ENCODE data around the gene LCT.
"Not testable (repeated sequence)": the region's sequence is repeated elsewhere in the genome, so short reads cannot be mapped to it uniquely, and the experiment has no call there.

LCT gene

DNA sequence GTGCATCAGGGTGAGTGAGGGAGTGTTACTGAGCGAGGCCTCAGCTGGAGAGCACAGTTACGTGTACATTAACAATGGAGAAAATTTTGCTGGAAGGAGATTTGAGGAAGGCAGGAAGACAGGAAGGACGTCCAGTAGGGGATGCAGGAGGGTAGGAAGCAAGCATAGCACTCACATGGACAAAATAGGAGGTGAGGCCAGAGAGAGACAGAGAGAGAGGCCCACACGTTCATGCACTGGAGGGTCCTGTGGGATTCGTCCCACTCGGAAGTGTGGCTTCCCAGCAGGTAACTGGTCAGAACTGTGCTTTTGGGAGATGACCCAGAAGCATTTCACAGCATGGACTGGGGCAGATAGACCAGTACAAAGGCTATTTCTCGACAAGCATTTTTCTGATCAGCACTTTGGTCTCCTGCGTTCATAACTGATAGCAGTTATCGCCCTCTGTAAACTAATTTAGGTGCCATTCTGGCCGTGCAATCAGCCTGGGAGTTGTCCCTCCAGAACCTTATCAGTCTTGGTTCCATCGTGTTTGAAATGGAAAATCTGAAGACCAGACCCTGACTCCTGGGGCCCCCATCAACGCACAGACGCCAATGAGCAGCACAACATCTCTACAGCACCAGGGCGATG is 5.7 kb downstream of the LCT start:
- DNase-seq (ENCODE audit: low read depth, low spot score) = no peak

DNA sequence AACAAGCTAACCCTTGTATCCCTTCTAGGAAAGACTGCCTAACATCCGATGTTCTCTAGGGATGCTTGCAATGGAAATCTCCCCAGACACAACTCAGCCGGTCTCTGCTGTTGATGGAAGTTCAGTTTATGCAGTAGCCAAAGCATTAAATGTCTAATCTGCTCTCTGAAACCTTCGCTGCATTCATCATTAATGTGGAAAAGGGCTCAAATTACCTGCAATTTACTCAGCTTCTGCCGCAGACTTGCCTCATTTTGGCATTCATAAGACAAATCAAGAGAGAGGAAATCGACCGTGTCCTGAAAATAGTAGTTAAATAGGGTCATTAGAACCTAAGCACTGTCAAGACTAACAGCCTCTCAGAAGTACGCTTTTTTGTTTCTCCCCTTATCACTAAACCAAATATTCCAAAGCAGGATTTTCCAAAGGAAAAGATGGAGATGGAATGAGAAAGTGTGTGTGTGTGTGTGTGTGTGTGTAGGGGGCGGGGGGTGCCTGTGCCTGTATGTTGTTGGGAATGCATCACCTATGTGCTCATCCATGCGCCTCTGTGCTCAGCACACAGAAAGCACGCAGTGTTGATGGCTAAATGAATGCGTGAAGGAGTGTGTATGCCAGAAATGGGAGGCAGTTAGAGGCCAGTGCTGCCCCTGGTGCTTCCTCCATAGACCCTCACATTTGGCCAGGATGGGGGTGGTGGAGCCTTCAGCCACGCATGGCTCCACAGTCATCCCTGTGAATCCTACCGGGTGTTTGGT is 7.4 kb downstream of the LCT start:
- DNase-seq (ENCODE audit: low read depth, low spot score) = peak; percentile 11

DNA sequence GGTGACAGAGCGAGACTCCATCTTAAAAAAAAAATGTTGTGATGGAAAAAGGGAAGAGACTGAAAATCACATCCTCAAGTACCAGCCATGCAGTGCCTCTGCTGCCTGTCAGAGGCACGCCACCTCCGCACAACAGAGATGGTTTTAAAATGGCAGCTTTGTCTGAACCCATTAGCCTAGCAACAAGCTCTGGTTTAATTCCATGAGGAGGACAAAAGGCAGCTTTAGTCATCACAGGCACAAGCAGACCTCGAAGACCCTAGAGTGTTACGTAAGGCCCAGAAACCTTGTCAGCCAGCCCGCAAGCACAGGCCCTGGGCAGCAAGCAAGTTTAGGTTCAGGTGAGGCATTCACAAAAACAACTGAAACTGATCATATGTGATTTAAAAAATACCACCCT is 10.4 kb downstream of the LCT start:
- no peak for DNase-seq (ENCODE audit: low read depth, low spot score)

DNA sequence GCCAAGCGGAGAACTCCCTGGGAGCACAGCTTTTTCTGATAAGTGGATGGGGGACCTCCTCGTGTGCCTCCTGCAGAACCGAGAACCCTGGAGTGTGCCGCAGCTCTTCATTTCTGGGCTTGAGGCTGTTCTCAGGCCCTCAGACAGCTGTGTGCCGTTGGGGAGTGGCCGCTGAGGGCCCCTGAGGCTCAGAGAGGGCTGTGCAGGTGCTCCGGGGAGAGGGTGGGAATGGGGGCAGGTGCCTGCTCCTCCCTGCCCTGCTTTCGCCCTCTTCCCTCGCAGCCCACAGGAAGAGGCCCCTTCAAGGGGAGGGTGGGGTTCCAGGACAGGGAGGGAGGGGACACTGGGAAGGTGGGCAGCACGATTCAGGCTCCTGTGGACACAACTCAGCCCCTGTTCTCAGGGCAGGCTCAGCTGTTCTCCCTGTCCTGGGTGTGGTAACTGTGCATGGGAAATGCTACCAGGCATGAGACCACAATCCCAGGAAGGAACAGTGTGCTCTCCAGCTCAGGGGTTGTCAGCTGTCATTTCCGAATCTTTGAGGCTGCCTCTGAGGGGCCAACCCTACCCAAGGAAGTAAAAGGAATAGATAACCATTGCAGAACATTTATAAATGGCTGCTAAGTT is 11.3 kb downstream of the LCT start:
- no peak for DNase-seq (ENCODE audit: low read depth, low spot score)

DNA sequence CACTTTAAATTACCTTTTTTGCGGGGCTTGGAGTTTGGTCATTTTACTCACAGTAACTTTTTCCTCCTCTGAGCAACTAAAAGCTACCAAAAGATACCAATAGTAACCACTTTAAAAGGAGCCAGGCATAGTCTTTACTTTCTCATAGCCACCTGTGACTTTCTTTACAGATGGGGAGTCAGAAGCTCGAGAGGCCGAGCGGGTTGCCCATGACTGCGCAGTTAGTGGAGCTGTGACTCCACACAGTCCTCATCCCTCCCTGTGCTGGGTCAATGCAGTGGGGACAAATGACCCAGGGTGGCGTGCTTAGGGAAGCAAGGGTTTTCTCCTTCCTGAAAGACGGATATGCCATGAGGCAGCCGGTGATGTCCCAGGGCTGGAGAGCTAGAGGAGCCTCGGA is 11.9 kb downstream of the LCT start:
- no peak for DNase-seq (ENCODE audit: low read depth, low spot score)

DNA sequence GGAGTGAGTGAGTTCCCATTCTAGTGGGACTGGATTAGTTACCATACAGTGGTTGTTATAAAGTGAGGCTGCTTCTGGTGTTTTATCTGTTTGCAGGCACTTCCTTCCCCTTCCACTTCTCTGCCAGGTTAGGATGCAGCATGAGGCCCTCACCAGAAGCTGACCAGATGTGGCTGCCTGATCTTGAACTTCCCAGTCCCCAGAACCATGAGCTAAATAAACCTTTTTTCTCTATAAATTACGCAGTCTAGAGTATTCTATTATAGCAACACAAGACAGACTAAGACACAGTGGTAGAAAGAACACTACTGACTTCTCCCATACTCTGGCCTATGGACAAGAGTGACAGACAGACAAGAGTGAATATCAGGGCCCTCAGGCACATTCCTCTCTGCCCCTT is 14.1 kb downstream of the LCT start:
- DNase-seq (ENCODE audit: low read depth, low spot score) = no peak

DNA sequence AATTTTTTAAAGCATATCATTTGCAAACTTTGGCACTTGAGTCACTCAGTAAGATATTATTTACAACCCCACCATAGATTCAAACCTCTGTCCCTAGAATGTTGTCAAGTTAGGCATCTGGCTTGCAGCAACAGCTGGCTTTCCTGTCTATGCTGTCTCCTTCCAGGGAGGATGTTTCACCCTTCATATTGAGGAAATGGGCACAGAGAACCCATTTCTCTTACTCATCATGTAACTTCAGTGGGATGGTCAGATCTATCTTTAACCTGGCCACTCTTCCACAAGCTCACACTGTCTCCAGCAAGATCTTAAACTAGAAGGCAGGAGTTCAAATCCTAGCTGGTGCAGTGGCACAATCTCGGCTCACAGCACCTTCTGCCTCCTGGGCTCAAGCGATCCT is 15.8 kb downstream of the LCT start:
- DNase-seq (ENCODE audit: low read depth, low spot score) = no peak

DNA sequence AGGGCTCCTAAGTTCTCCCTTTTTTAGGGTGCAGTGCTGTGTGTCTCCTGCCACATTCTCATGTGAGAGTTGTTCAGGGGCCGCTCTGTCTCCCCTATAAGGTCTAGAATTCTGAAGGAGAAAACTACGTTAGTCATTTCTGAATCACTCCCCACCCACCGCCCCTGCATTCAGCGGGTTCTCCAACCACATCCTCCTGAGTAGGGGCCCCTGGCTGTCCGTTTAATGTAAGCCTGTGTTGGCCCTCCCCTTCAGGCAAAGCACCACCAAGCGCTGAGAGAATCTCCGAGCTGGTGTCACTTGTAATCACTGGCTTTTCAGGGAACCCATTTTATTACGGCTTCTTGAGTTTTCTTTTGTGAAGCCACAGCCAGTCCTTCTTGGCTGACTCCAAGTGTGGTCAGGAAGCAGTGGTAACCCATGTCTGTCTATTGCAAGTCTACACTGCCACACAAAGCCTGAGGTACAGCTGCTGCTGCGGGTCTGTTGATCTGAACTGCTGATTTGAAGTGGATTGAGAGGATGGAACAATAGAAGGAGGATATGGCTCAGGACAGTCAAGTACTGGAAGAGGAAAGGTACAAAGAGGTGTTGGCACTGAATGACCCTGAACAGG is 16.9 kb downstream of the LCT start:
- peak; percentile 67 for DNase-seq (ENCODE audit: low read depth, low spot score)

DNA sequence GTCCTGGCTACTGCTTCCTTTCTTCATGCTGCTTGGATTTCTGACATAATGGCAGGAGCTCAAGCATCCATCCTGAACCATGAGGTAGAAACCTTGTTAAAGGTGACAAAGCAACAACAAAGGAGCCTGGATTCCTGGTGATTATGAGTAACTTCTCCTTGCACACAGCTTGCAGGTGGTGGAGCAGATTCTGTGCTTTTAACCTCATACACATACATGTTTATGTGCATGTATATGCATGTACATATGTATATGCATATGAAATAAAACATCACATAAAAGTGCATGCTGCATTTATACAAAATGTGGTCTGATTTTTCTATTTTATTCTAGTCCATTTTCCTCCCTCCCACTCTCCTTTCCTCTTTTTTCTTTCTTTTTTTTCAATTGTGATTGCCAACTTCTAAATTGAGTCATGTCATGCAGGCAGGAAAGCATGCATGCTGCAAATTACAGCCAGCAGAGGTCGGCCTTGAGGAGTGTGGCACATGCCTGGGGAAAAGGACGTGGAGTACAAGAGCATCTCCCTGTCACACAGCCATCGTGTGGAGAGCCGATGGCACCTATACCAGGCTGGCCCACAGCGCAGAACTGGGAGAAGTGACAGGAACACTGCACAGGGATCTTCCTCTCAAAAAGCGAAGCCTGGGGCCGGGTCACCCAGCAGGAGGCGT is 17.9 kb downstream of the LCT start:
- DNase-seq (ENCODE audit: low read depth, low spot score) = peak; percentile 49

DNA sequence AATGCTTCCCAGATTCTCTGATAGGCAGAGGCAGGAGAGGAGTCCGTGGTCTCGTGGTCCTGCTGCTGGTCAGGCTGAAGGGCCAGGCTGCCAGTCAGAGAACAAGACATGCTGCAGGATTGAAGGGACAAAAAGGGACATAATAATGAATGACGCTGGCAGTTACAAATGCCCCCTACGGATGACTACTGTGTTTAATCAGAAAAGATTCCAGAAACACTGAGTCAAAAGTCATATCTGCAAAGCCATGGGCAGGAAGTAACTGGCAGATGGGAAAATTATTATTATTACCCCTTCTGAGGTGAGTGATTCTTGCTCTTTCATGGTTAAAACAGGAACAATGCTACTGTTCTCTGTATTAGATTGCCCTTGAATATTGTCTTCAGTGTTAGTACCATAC is 19.0 kb downstream of the LCT start:
- DNase-seq (ENCODE audit: low read depth, low spot score) = peak; percentile 20

DNA sequence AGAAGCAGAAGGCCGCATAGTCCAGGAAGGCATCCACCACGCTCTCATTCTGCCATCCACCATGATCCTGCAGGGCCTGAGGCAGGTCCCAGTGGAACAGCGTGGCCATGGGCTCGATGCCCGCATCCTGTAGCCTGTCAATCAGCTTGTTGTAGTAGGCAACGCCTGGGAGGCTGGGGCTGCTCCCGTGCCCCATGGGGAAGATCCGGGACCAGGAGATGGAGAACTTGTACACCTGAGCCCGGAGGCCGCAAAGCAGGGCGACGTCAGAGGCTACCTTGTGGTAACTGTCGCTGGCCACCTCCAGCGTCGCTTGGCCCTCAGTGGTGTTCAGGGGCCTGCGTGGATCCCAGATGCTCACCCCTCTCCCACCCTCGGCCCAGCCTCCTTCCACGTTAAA is 19.5 kb downstream of the LCT start:
- no peak for DNase-seq (ENCODE audit: low read depth, low spot score)

DNA sequence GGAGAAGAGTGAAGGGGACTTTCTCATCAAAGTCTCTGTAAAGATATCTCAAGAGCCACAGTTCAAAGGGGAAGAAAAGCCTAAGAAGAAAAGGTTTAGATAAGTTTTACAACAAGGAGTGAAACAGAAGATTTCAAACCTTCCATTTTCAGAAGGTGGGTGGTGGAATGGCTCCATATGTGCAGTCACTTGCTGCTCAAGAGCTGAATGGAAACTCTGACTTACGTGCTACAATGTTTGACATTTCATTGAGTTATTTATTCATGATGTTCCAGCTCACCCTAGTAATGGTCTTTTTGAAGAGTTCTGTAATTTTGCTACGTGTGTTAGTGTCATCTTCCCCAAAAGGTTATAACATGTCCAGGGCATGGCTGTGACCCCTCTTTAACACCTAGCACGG is 21.7 kb downstream of the LCT start:
- no peak for DNase-seq (ENCODE audit: low read depth, low spot score)

DNA sequence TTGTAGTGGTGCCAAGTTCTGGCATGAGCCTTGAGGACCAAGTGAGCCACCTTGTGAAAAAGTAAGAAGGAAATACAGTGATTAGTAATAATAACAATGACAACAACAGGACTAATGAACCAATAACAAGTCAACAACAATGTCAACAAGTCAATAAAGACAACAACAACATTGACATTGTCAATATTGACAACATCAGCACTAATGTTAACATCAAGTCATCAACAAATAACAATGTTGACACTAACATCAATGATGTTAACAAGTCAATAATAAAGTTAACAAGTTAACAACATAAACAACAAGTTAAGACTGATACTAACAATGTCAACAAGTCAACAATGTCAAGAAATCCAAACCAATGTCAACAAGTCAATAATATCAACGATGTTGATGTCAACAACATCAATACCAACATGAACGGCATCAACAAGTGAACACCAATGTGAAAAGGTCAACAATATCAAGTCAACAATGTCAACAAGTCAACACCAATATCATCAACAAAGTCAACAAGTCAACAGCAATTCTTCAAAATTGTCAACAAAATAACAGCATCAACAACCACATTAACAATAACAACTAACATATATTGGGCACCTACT is 24.0 kb downstream of the LCT start:
- no peak for DNase-seq (ENCODE audit: low read depth, low spot score)

DNA sequence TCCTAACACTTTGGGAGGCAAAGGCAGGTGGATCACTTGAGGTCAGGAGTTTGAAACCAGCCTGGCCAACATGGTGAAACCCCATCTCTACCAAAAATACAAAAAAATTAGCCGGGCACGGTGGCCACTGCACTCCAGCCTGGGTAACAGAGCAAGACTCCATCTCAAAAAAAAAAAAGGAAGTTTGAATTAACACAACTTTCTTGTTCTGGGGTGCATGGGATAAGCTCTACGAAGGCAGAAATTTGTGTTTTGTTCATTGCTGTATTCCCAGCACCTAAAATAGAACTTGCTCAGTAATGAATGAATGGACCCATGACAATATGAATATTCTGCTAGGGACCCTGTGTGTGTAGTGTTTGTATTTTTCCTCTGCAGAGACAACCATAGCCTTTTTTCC is 29.1 kb downstream of the LCT start:
- DNase-seq (ENCODE audit: low read depth, low spot score) = not testable (repeated sequence)

DNA sequence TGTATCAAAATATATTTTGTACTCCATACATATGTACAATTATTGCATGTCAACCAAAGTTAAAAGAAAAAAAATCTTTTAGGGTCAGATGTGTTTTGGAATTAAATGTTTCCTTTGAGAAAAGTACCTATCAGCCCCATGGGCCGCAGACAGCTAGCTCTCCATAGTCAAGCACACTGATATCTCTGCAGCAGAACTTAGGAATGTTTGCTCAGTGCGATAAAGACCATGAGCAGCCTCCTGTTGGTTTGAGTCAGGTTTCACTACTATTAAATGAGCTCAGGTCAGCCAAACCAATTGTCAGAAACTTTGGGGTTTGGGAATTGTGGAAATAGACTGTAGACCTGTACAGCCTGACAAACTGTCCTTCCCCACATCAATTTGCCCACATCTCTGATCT is 33.7 kb downstream of the LCT start:
- DNase-seq (ENCODE audit: low read depth, low spot score) = no peak

DNA sequence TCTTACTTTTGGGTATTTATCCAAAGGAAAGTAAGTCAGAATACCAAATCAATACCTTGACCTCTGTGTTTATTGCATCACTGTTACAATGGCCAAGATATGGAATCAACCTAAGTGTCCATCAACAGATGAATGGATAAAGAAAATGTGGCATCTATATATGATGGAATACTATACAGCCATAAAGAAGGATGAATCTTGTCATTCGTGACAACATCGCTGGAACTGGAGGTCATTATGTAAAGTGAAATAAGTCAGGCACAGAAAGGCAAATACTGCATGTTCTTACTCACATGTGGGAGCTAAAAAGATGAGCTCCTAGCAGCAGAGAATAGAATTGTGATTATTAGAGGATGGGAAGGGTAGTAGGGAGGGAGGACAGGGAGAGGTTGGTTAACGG is 34.6 kb downstream of the LCT start:
- no peak for DNase-seq (ENCODE audit: low read depth, low spot score)

DNA sequence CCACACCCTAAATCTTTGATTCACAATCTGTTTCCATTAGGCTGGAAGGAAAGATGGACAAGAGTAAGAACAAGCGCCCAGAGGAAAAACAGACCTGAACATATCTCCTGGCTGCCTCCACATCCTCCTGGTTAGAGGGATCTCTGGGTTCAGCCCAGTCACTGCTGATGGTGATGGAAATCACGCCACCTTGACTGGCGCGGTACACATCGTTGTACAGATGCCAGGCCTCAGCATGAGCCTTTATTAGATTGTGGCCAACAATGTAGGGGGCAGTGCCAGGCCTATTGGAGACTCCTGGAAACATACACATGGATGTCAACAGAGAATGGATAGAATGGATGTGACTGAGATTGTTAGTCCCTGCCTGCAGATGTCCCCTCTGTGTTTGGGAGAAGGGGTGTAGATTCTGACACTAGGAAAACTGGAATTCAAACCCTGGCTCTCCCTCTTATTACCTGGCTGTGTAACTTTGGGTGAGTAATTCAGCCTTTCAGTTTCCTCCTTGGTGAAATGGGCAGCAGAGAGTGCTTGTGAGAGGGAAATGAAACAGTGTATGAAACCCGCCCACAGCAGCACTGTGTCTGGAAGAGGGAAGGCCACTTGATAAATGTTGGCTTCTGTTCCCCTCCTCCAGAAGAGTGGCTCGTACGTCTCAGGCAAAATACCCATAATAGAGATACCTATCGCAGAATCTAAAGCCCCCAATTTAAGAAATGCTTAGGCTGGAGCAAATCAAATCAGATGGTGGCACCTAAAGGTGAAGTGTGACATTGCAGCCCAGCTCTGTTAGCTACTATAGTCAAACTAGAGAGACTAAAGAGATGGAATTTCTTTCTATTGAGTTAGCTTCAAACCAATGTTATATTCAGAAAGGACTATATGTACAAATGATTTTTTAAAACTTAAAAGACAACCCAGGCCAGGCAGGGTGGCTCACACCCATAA is 36.2 kb downstream of the LCT start:
- no peak for DNase-seq (ENCODE audit: low read depth, low spot score)

DNA sequence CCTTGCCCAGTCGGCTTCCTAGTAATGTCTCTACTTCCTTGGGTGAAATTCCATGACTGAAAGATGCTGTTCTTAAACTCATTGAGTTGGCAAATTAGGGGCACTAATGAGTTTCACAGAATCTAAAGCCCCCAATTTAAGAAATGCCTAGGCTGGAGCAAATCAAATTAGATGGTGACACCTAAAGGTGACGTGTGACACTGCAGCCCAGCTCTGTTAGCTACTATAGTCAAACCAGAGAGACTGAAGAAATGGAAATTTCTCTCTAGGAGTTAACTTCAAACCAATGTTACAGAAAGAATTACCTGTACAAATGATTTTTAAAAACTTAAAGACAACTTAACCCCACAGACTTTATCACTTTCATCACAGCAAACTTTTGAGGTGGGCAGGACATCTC is 37.2 kb downstream of the LCT start:
- DNase-seq (ENCODE audit: low read depth, low spot score) = no peak

DNA sequence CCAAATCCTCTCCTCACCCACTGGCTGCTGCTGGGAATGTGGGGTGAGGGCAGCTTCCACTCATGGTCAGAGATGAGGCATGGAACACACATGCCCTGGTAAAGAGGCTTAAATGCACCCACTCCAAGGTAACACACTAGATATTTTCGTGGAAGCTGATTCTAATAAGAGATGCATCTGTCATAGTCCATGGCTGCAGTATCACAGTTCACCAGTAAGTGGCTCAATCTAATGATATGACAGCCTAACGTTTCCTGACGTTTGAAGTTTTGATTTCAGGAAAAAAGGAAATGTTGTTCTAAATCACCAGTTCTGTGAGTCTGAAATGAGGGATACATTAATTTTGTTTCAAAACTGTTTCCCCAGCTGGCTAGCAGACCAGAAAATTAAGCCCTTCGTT is 38.2 kb downstream of the LCT start:
- DNase-seq (ENCODE audit: low read depth, low spot score) = no peak

DNA sequence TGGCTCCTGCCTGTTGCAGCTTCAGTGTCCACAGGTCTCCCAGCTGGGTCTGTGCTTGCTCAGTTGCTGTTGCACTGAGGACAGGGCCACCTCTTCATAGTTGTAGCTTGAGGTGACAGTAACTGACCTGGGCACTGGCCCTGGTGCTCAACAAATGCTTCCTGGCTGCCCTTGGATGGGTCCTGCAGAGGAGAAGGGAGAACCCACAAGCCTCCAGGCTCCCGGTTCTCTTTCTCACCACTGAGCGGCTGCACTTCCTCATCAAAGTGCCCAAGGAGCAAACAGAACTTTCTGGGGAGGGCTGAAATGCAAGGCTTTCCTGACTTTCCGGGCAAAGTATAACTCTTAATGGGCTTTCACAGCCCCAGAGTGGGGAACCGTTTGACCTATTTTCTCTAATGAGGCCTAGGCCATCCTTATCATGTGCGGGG is 38.7 kb downstream of the LCT start:
- no peak for DNase-seq (ENCODE audit: low read depth, low spot score)

Data from astrocyte of the hippocampus (primary cell).